Activated CD8-positive, alpha-beta memory T cell treated with anti-CD3 and anti-CD28 coated beads for 24 hours (primary cell): Measurements from ENCODE around the gene ACTR10.
"Not testable (repeated sequence)": the region's sequence is repeated elsewhere in the genome, so short reads cannot be mapped to it uniquely, and the experiment has no call there.

Source experiments
- DNase-seq: peaks from one replicate; pipeline ENCODE4 v3.0.0-alpha.2; 2020

The ACTR10 gene

DNA sequence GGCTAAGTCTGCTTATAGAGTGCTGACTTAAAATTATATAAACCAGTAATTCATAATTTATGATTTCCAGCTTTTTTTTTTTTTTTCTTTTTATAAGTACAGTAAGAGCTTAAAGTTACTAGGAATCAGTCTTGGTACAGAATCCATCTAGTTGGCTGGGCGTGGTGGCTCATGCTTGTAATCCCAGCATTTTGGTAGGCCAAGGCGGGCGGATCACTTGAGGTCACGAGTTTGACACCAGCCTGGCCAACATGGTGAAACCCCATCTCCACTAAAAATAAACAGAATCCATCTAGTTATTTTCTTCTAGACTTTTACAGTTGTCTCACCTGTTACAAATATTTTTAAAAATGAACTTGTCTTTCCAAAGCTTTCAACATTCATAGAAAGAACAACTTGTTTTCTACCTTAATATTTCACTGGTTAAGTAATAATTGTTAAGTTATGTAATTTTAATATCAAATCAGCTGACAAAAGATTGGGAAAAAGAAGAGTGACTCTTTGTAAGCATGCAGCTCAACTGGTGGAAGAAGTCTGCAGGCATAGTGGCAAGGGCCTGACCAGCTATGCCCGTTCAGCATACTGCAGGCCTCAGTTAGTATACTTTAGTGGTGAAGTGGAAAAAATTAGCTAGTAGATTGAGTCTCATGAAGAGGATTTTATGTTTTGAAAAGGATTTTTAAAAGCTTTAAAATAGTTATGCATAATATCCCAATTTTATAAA, 27.3 kb downstream of the ACTR10 start:
- no peak for DNase-seq

DNA sequence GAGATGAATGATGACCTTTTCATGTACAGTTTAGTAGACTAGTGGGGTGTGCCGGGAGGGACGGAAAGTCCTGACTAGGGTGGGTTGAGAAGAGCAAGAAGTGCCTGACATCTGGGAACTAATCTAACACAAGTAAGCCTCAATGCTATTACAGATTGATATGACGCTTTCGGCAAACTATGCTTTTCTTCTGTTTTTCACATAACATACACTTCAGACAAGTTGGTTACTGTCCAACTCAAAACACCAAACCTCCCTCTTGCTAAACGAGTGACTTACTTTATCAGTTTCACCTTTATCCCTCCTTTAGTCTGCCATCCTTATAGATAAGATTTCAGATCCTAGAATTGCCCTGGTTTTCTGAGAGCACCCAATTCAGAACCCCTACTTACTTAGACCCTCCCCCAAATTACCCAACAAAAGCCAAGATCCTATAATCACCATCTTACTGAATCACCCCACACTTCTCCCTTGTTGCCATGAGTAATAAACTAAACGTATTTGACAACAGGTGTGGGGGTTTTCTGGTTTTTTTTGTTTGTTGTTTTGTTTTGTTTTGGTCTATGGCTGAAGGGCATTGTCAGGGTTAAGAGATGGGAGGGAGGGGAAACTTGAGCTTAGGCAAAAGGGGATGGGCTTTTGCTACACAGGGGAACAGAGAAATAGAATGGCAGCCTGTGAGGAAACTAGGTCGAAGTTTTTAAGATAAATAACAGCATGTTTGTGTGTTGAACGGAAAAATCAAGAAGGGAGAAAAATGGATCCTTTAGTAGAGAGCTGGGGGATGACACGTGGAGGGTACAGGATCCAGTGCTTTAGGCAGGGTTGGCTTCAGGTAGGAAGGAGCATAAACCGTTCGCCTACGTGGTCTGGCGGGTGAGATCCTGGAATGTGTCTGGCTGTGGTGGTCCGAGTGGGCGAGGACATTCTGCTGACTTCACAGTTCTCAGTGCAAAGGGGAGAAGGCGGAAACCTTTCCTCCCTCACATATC, 38.6 kb downstream of the ACTR10 start:
- no peak for DNase-seq

DNA sequence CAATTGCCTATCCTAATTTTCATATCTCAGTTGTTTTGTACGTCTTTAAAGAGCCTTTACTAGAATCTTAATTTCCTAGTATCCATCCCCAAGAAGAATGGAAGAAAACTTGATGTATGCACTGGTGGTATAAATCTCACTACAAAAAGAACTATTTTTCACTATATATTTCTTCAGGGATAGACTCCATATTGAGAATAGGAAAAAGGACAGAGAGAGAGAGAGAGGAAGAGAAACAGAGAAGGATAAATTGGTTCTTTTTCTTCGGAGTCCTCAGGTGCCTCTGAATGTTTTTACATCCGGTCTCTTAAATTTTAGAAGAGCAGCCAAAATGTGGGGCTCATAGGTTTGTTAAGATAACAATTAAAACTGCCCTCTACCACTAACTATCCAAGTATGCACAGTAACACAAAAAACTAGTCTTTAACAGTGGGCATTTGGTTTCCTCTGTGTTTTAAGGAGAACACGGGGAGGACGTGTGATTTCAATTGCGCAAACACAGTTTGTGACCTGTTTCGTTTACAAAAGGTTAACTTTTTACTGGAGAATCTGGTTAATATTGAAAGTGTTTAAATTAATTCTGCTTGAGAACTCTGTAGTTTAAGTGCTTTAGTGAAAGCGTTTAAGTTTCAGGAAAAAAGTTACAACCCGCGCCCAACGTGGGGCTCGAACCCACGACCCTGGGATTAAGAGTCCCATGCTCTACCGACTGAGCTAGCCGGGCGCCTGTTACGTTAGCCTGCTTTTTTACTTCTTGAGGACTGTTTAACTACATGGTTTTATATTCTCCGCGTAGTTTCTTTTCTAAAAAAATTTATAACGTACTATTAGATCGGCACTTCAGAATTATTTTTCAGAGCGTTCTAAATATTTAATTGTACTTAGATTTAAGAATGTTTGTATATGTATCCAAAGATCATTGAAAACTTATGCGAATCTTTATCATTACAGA, 39.6 kb downstream of the ACTR10 start:
- peak; percentile 95 for DNase-seq

DNA sequence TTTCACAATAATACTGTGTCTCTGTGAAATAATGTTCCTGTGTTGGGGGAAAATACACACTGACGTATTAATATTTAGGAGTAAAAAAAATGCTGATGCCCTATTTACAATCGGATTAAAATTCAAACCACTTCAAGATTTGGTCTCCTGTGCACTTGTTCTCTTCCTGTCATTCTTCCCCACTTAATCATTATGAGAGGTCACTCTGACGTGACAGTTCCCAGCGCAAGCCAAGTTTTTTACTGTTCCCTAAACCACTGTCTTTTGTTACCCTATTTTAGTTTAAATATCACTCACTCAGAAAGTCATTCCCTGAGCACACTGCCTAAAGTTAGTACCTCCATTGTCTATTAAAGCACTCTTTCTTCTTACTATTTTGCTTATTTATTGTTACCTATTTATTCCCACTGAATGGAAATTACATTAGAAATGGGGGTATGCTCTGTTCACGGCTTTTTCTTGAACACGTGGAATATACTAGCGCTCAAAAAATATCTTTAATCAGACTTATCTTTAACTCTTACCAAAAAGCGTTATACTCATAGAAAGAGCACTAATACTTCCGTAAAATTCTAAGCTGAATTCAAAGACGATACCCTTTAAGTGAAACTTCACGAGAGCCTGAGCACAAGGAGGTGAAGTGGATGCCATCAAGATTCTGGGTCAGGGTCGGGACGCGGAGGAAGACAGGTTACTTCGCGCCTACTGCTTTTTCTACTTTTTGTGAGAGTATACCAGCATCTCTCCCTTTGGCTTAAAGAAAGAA, 44.0 kb downstream of the ACTR10 start:
- DNase-seq, result no peak

DNA sequence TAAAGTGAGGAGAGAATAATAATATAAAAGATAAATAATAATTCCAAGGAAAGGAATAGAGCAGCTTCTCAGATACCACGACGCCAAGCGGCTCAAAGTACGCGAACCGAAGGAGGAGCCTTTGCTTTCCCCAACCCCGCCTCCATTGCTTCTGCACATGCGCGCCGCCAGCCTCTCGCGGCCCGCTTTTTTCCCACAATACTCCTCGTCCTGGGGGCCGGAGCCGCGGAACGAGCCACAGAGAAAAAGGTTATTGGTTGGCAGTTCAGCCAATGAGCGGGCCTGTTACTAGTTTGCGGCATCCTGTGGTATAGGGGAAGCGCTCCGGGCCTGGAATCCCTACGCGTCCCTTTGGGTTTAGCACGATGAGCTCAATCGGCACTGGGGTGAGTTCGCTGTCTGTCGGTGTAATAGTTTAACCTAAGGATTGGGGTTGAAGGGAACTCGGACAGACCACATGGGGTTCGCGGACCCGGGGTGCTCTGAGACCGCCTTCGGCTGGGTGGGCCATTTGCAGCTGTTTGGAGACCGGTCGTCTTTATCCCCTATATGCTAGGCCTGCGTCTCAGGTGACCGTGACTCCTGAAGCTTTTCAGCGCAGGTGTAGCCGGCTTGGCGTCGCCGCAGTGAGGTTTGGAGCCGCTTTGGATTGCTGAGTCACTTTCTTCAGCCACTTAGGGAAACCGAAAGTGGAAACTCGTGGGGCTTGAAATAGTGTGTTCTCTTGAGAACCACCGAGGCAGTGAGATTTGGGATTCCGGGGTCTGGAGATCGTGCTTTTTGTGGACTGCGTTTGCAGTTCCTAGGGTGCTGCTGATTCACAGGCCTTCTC, 44.8 kb downstream of the ACTR10 start, which contains the start of gene PSMA3:
Gene PSMA3, plus strand, starts transcription at position 288 of the 832 bp plus-strand sequence. Its CDS starts 78 bp downstream, at position 366.
- peak; percentile 97 for DNase-seq

DNA sequence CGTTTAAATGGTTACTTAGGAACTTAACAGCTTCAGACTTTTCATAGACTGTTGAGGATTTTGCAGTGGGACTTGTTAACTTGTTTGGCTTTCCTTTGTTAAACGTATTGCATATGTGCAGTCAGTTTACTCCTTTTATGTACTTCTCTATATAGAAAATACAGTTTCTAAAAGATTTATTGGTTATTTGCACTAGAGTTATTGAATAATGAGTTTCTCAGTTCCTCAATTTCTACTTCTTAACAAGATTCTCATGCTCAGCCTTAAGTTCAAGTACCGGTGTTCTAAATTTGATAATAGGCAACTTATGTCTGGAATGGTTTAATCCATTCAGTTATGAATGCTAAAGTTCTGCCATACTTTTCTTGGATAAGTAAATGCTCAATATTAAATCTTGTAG, 45.6 kb downstream of the ACTR10 start:
- no peak for DNase-seq

DNA sequence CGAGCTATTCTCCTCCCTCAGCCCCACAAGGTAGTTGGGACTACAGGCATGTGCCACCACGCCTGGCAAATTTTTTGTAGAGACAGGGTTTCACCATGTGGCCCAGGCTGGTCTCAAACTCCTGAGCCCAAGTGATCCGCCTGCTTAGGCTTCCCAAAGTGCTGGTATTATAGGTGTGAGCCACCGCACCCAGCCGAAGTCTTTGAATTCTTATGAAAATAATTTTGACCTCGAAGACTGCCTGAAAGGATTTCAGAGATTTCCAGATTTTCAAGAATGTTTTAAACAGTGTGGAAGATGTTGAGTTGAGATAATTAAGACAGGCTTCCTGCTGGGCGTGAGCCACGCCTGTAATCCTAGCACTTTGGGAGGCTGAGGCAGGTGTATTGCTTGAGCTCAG, 49.7 kb downstream of the ACTR10 start:
- DNase-seq, result no peak

DNA sequence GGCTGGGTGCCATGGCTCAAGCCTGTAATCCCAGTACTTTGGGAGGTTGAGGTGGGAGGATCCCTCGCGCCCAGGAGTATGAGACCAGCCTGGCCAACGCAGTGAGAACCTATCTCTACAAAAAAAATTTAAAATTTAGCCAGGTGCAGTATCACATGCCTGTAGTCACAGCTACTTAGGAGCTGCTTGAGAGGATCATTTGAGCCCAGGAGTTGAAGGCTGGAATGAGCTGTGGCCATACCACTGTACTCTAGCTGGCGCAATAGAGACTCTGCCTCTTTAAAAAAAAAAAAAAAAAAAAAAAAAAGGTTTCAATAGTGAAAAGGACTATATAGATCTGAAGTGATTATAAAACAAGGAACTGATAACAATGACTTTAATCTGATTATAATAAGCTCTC, 58.2 kb downstream of the ACTR10 start:
- DNase-seq, result no peak

DNA sequence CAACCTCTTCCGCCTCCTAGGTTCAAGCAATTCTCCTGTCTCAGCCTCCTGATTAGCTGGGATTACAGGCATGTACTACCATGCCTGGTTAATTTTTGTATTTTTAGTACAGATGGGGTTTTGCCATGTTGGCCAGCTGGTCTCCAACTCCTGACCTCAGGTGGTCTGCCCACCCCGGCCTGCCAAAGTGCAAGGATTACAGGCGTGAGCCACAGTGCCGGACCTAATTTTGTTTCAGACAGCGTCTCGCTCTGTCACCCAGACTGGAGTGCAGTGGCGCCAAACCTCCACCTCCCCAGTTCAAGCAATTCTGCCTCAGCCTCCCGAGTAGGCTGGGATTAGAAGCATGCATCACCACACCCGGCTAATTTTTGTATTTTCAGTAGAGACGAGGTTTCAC, 62.1 kb downstream of the ACTR10 start:
- not testable (repeated sequence) for DNase-seq

DNA sequence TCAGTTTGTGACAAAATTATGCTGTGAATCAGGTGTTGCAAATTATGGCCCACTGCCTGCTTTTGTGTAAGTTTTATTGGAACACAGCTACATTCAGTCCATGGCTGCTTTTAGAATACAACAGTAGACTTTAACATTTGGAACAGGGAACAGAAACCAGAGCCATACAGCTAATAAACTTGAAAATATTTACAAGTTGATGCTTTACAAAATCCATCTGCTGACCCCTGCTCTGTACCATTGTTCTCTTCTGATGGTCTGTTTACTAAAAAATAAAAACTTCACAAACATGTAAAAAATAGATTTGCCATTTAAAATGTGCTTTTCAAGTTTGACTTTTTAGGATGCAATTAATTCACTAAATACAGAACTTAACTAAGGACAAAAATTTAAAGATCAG, 65.5 kb downstream of the ACTR10 start:
- DNase-seq, result no peak

DNA sequence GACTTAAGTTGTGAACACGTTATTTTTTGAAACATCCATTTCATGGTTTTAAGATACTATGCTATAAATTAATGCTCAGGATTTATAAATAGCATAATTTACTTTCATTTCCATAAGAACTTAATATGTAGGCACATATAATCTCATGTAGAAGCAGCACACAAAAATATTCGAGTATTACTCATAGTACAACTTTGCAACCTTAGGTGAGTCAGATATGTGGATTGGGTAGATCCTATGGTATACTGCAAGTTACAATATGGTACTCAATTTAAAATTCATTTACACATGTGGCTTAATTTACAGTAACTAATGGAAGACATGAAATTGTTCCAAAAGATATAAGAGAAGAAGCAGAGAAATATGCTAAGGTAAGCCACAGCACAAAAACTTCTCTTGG, 70.7 kb downstream of the ACTR10 start:
- no peak for DNase-seq

DNA sequence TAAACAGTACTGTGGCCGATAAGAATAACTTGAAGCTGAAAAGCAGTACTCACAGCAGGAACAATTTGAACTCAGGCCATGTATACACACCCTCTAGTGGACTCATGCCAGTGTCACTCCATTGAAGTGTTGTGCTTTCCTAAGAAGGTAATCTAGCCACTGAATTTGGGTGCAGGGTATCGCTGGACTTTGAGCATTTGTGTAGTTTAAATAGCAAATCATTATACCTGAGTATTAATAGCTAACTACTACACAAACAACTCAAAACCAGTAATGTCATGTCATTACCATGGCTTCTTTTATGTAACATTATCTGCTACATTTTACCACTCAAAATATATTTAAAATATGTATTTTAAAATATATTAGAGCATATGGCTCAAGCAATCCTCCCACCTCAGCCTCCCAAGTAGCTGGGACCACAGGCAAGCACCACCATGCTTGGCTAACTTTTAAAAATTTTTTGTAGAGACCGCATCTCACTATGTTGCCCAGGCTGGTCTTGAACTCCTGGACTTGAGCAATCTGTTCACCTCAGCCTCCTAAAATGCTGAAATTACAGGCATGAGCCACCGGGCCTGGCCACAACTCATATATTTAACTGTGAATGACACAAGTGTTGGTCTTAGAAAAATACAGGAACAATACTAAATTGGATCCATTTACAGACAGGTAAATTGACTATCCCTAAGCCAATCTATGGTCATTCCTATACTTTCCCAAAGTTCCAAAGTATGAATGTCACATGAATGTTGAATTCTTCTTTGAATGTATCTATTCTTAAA, 72.8 kb downstream of the ACTR10 start:
- no peak for DNase-seq

DNA sequence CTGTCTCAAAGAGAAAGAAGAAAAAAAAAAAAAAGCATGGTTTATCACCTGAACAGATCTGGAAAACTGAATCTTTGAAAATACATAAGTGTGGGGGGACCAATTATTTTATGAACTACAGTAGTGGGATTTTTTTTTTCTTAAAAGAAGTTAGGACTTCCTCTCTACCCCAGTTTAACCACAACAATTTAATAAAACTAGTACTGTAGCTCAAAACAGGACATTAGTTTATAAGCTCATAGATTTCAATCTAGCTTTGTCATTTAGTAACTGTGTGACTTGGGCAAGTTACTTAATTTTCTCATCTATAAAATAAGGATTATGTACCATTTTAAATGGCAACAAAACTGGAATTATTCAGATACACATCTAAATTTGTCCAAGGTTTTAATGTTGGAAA, 74.9 kb downstream of the ACTR10 start:
- DNase-seq, result no peak

DNA sequence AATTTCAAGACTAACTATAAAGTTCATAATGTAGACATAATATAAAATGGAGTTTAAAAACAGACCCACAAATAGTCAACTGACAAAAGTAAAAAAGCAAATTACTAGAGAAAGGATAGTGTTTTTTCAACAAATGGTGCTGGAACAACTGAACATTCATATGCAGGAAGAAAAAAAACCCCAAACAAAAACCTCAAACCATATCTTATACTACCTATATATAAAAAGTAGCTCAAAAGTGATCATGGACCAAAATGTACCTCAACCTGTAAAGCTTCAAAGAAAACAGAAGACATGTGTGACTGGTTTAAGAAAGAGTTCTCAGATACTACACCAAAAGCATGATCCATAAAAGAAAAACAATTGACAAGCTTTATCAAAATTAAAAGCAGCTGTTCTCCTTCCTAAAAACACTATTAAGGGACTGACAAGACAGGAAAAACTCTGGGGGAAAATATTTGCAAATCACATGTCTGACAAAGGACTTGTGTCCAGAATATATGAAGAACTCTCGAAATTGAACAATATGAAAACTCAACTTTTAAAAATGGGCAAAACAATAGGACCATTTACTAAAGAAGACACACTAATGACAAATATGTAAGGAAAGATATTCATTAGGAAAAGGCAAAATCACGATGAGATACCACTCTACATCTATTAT, 75.7 kb downstream of the ACTR10 start:
- DNase-seq, result no peak

DNA sequence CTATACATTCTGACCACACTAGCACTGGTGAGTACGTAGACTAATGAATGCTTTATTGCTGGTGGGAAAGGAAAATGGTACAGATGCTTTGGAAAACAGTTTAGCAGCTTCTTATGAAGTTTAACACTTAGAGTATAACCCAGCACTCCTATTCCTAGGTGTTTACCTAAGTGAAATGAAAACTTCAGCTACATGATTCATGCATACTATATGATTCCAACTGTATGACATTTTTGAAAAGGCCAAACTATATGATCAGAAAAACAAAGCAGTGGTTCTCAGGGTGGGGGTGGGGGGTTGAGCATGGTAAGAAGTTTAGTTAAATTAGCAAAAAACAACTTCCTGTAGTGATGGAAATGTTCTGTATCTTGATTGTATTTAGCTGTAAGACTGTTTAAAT, 76.3 kb downstream of the ACTR10 start:
- no peak for DNase-seq

DNA sequence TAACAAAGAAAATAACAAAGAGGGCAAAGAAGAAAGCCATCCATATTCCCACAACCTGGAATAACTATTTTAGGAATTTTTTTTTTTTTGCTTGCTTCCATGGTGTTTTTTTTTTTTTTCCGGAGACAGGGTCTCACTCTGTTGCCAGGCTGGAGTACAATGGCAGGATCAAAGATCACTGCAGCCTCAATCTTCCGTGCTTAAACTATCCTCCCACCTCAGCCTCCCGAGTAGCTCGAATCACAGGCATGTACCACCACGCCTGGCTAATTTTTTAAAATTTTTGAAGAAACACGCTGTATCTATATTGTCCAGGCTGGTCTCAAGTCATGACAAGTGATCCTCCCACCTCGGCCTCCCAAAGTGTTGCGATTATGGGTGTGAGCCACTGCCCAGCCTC, 78.2 kb downstream of the ACTR10 start:
- no peak for DNase-seq

DNA sequence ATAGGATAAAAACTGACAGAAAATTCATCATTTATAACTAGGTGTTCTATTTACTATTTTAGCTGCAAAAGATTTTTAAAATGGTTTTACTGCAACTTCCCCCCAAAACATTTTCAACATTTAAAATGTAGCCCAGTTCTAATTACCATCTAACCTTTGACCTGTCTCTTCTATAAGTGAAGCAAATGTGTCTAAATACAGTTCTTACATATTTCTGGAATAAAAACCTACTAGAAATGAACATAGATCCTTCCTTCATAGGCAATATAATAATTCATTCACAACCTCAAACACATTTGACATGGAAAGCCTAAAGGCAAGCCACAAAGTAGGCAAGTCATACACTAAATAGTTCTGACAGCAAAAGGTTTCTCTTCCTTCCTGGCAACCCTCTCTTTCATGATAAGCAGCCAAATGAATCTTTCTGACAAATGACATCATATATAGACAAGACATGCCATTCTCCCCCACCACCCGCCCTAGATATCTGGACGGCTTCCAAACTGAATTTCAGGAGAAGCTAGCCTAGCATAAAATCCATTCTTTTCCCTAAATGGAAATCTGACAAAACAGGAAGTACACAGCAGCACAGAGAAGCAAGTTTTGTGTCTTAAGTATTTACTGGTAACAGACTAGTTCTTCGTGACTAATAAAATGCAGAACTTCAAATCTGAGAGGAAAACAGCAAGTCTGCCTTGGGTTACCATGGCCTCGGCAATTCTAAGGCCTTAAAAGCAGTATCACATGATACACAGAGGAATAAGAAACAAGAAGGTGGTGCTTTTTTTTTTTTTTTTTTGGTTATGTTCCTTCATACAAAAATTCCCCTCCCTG, 81.2 kb downstream of the ACTR10 start:
- DNase-seq, result no peak

DNA sequence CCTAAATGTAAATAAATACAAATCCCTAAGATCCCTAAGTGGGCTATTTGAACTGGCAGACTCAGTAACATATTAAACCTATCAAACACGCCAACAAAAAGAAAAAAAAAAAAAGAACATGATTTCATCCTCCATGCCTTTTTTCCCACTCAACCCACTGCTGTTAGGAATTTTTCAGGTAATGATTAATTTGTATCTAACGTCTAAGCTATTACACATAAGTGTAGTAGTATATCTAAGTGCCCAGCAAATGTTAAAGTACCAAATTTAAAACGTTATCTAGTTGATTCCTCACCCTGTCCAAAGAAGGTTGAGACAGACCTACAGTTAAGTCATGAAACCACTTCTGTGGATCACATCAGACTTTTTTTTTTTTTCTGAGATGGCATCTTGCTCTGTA, 82.0 kb downstream of the ACTR10 start:
- DNase-seq, result no peak
